Skeletal muscle cell (primary cell): ENCODE results near the gene ACY1.

Source experiments
- DNase-seq: peaks from one replicate; pipeline ENCODE4 v3.0.0-alpha.2; 2010; ENCODE audit warnings: low read depth
- H3K4me3 ChIP-seq: 2 replicates; pipeline ENCODE4 v1.5.1; 2011; ENCODE audit warnings: low read depth, mild to moderate bottlenecking, control low read depth, low read length, moderate library complexity

The ACY1 gene

DNA sequence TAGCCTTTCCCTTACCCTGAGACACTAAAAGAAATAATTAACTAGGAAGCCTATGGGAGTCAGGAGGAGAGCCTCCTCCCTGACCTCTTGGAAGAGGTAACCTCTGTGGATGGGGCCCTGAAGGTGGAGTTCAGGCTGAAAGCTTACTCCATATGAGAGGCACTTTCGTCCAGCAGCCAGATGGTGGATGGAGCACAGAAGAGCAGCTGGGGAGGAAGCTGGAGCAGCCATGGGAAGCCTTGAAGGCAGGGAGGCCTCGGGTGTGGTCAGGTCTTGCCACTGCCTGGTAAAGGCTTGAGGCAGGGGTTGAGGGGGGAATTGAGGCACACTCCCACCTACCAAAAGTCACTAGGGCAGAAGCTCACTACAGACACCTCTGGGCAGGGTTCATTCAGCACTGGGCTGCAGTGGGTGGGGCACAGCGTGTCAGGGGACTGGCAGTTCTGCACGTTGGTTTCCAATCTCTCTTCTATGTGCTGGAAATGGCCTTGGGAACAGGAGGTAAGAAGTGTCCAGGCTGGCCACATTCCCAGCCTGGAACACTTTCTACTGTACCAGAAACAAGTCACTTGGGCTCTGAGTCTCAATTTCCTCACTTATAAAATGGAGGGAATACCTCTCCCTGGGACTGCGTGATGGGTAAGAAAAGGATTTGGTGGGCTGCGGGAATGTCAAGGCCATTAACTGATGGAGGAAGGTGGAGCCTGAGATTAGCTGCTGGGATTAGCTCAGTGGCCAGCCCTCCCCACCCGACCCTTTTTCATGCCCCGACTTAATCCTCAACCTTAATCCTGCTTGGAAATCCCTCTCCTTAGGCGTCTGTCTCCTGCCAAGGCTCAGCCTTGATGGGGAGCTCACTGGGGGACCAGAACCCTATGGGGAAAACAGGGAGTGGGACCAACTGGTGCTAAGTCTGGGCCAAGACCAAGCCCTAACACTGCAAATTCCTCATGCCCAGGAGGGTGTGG, 21.4 kb upstream of the ACY1 start:
- no peak for DNase-seq
- no peak overlapping the region for H3K4me3 ChIP-seq

DNA sequence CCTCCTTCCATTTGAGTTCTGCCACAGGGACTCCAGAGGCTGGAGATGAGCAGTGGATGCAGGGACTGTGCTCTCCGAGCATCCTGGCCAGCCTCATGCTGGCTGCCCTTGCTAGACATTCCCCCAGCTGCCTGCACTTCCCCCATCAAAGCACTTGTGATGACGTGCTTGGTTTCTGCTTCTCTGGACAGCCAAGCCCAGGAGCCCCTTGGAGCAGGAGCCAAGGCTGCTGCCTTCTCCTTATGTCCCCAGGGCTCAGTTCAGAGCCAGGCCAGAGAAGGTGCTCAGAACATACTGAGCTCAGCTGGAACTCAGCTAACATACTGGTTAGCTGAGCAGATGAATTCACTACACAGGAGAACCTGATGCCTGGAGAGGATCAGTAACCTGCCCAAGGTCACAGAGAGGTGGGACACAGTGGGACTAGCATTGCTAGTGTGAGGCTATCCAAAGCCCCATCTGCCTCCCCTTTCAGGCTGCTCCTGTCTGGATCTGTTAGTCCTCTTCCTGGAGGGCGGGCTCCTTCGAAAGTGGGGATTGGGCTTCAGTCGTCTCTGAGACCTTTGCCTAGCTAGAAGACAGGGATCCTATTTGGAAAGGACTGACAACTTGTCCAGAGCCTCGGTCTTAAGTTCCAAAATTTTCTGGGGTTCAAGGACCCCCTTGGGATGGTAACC, 20.3 kb upstream of the ACY1 start:
- DNase-seq: no peak
- no peak overlapping the region for H3K4me3 ChIP-seq

DNA sequence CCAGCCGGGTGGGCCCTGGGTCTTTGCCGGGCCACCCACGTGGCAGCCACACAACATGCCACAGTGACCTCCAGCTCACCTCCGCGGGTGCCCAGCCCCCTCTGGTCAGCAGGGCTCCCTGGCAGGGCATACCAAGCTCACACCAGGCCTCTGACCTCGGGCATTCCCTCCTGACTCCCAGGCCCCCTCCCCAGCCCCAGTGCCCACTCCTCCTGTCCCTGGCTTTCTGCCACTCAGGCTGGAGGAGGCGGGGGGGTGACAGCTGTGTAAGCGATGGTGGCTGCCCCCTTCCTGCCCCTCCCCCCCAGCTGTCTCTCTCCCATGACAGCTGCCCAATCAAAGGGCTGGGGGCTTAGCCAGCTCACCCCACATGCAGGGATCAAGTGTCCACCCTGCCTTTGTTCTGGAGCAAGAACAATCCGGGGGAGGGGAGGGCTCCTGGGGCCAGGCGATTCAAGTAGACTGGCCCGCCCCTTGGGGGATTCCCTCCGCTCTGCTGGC, 19.3 kb upstream of the ACY1 start:
- DNase-seq: no peak
- H3K4me3 ChIP-seq: no peak overlapping the region

DNA sequence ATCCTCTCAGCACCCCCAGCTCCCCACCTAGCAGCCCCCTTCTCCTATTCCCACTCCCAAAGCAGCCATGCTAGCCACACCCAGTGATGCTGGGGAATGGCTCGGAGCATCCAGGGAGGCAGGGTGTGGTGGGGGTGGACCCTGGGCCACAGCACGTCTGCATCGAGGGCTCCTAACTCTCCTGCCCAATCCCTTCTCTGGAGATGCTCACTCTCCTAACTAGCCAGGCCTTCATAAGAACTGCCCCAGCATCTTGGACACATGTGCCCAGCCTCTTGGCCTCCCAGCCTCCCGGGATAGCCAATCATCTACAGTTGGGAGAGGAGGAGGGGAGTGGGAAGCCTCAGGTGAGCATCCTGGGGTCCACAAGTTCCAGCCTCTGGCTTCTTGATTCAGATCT, 18.8 kb upstream of the ACY1 start:
- no peak overlapping the region for H3K4me3 ChIP-seq
- no peak for DNase-seq

DNA sequence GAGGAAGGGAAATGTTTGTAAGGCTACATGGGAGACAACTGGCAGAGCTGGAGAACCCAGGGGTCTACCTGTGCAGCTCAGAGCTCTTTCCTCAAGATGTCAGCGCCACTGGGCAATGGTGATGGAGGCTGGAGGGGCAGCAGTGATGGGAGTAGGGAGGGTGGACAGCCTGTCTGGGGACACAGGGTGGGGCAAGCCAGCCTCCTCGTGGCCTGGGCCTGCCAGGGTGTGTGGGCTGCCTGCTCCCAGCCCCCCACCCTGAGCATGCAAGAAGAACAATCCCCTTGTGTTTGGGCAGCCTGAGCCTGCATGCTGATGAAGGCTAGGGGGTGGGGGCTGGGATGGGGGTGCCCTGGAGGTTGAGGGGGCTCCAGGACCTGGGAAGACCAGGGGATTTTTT, 17.3 kb upstream of the ACY1 start:
- peak overlapping the region; percentile 75 for H3K4me3 ChIP-seq
- no peak for DNase-seq

DNA sequence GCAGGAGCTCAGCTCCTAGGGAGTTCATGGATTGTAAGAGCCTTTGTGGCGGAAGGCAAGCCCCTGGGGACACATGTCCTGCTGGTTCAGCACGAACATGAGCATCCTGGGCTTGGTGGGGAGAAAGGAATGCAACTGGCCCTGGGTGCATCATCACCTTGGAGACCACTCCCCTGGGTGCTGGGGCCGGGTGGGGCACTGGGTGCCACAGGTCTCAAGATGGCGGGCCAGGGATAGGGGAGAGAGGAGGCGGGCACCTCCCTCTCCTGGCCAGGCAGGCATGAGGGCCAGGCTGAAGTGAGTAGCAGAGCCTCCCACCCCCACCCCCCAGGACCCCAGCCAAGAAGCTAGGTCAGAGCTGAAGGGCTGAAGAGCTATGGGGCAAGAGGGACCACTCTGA, 16.8 kb upstream of the ACY1 start:
- H3K4me3 ChIP-seq: peak overlapping the region; percentile 75
- DNase-seq: no peak

DNA sequence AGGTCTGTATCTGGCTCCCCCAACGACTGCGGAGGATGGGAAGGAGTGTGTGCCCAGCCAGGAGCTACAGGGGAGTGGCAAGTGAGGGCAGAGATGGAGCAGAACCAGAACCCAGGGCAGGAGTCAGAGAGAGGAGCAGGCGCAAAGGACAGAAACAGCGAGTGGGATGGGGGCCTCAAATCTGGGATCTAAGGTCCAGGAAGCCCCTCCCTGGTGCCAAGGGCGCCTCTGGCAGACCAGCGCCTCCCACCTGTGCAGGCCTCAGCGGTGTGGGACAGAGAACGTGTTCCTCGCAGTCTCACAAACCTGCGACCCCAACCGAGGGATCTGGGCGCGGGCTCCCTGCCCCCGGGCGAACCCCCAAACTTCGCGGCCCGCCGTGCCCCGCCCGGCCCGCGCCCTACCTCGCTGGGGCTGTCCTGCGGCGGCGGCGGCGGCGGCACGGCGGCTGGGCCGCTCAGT, 16.4 kb upstream of the ACY1 start:
- no peak for DNase-seq
- H3K4me3 ChIP-seq: peak overlapping the region; percentile 75

DNA sequence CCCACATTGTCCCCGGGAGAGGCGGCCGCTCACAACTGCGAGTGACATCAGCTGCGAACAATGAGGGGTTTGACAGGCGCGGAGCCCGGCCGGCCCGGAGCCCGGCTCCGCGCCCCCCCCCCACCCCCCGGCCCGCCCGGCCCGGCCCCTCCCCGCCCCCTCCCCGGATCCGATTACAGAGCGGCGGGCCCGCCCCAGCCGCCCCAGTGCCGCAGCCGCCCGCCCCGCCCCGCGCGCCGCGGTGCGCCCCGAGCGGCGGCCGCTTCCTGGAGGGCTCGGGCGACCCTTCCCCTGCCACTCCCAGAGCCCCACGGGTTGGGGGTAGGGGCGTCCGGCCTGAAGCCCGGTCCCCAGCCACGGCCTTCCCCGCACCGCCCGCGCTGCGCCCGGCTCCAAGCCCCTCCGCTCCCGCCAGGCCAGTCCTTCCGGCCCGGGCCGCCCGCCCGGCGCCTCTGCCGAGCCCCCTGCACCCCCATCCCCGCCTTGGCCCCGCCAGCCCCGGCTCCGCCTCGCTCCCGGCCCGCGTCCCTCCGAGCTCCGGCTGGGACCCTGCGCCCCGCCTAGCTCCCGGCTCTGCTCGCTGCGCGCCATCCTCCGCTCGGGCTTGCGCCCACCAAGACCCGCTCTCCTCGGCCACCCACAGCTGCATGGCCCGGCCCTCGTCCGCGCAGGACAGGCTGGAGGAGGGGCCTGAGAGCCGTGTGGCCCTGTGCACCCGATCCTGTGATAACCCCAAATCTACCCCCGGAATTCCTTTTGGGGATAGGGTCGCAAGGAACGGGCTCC, 15.8 kb upstream of the ACY1 start, which contains the start of gene PCBP4:
PCBP4 (minus strand) TSS at position 71 of the 786 bp plus-strand sequence. CDS start 6,214 bp downstream, outside the sequence.
- peak within 1 kb of the TSS; percentile 75 for H3K4me3 ChIP-seq
- DNase-seq: no peak

DNA sequence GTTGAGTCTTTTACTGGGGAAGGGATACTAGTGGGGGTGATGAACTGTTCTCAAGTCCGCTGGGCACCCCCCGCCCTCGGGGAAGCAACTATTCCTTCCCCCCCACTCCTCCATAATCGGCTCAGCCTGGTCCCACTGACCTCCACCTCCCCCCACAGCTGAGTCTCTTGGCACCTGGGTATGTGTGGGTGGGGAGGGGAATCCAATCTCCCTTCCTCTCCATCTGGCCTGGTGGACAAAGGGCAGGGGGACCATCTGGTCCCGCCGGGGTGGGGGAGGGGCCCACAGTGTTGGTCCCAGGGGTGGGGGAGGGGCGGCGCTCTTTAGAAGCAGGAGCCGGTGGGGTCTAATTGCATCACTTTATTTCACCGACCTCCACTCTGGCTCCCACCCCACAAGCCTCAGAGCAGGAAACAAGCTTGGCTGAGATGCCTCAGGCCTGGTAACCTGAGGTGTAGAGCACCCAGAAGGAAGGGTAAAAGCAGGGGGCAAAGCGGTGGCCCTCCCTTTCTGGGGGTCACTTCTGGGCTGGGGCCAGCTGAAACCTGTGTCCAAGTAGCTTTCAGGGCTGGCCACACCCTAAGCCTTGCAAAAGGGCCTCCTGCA, 15.1 kb upstream of the ACY1 start:
- no peak for DNase-seq
- peak overlapping the region; percentile 70 for H3K4me3 ChIP-seq

DNA sequence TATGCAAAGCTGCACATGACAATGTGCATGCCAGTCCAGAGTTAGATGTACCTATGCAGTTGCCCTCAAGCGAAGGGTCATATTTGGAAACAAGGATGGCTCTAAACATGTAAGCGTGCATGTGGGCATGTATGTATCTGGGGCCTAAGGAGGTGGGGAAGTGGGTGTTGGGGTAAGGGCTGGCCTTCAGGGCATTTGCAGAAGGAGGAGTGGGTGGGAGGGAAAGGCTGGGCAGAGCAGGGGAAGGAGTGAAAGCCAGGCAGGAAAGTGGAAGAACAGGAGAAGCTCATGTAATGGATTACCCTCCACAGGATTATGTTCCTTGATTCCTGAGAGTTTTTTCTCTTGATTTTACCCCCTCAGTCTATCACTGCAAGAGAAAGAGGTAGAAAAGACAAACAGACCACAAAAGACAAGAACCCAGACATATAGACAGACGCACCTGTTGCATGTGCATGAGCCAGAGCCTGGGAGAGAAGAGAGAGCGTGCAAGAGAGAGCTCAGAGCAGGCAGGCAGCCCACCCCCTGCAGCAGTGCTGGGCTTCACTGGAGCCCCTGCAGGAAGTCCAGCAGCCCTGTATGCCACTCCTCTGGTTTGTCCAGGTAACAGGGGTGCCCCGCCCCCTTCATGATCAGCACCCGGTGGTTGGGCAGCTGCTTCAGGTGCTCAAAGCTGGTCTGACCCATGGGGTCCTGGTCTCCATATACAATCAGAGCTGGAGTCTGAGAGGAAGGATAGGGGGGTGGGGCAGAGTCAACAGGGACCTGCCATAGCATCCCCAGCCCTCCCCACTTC, 14.3 kb upstream of the ACY1 start:
- no peak overlapping the region for H3K4me3 ChIP-seq

DNA sequence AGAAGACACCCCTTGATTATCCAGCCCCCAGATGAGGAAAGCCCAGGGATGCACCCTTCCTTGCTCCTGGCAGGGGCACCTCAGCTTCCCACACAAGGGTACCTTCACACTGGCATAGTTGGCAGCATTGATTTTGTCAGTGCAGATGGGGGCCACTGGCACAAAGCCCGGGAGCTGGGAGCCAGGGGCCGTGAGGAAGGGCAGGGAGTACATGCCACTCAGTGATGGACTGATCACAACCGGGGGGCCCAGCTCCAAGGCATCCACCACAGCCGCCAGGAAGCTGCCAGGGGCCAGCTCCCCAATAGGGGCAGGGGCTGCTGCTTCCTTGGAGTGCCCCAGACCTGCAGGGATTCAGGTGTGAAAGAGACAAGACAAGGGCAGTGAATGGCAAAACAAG, 13.5 kb upstream of the ACY1 start:
- DNase-seq: no peak
- H3K4me3 ChIP-seq: no peak overlapping the region

More for the DNA sequence above, 14.3 kb upstream of the ACY1 start:
- no peak for DNase-seq

DNA sequence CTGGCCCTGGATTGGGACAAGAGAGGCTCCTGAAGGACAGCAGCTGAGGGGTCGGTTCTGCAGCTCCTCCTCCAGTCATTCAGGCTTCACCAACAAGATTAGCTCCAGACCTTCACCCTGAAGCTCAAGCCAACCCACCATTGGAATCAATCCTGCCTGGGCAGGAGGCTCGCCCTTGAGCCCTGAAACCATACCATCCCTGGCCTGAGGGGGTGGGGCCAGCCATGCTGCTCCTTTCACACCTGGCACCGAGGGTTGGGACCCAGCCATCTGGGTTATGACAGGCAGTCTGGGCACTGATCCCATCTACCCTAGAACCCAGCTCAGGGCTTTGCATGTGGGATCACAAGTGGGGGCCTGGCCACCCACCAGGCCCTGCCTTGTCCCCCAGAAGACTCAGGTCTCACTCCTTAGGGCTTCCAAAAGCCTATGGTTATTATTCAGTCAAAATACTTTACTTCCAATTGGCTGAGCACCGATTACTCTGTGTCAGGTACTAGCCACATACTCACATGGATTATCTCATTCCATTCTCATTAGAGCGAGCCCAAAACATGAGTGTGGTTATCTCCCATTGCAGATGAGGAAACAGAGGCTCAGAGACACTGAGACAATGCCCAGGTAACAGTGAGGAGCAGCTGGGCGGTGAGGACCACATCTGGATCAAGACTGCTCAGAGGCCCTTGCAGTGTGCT, 12.6 kb upstream of the ACY1 start:
- no peak for DNase-seq

DNA sequence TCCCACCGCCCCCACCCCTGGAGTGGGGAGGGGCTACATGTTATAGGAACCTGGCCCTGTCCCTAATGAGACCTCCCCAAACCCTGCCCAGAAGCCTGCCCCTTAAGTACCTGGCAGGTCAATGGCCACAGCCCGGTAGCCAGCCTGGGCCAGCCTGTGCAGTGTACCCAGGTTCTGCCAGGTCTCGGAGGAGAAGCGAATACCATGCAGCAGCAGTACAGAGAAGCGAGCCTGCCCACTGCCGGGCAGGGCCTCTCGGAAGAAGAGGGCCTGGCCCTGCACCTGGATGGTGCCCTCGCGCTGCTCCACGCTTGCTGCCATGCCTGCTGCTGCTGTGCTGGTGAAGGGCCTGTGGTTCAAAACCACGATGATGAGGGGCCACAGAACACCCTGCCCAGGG, 12.0 kb upstream of the ACY1 start:
- DNase-seq: no peak
- H3K4me3 ChIP-seq: no peak overlapping the region

More for the DNA sequence above, 12.6 kb upstream of the ACY1 start:
- H3K4me3 ChIP-seq: no peak overlapping the region

DNA sequence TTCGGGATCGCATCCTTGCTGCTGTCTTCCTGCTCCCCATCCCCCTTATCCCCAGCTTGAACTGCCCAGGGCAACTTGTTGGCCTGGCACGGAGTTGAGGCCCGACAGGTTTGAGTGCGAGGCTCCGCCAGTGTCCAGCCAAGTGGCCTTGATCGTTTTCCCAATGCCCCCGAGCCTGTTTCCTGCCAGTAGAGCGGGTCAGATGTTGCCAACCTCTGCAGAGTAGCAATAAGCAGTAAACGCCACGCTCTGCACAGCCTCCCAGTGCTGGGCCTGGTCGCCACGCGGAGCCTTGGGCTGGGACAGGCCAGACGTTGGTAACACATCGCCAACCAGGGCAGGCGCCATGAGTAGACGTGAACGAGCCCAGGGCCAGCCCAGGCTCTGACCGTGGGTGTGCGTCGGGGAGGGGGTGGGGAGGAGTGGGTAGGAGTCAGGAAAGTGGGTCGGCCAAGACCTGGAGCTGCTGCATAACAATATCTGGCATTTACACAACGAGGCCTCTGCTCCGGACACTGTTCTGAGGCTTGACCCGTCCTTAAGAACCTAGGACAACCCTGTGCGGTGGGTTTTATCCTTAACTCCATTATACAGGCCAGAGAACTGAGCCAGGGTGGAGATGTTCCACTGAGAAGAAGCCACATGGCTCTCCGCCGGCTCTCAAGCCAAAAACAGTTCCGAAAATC, 8.9 kb upstream of the ACY1 start:
- no peak for DNase-seq
- H3K4me3 ChIP-seq: peak overlapping the region; percentile 86

DNA sequence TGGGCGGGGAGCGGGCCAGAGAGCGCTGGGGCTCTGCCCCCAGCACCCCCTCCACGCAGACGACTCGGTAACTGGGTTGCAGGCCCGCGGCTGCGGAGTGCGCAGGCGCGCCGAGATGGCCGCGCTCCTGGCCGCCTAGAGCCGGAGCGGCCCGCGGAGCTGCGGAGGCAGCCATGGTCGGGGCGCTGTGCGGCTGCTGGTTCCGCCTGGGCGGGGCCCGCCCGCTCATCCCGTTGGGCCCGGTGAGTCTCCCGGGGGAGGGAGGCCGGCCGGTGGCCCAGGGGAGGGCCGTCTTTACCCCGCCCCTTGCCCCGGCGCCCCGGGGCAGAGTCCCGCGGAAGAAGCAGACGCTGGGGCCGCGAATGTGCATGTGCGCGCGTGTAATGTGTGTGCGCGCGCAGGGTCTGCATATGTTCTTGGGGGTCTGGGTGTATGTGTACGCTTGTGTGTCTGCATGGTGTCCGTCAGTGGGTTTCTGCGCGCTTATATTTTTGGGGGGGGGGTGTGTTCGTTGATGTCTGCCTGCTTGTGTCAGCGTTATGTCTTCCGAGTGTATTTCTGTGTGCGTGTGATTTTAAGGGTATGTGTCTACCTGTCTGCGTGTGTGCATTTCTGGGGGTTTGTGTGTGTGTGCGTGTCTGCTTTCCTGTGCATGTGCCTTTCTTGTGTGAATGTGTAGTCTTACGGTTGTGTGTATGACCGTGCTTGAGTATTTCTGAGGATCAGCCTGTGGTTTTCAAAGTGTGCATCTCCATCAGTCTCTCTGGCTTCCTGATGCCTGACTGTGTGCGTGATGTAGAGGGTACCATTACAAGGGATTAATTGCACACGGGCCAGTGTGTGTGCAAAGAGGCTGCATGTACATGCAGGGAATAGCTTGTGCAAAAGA, 8.1 kb upstream of the ACY1 start, which contains the start of gene ABHD14A:
ABHD14A (plus strand) TSS at position 102 of the 889 bp plus-strand sequence; CDS start at position 174, 72 bp downstream.
- H3K4me3 ChIP-seq: peak within 1 kb of the TSS; percentile 86
- no peak for DNase-seq

DNA sequence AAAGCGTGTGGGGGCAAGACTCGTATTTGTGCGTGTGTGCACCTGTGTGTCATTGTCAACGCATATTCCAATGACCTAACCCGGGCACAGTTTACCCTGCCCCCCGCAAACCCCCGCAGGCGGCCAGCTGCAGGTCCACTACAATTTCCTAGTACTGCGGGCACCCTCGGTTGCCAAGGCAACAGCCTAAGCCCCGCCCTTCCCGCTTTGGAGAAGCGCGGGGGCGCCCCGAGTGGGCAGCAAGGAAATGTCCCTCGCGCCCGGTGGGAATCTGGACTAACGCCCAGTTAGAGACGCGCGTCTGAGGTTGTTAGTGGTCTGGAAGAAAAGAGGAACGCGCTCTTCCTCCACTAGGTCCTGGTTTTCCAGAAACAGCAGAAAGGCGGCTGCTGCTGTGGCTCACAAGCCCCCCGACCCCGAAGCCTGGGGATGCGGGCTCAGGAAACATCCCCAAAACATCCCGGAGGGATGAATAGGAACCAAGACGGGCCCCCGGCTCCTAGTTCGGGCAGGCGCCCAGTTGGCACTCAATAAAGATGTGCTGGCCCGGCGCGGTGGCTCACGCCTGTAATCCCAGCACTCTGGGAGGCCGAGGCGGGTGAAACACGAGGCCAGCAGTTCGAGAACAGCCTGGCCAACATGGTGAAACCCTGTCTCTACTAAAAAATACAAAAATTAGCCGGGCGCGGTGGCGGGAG, 7.3 kb upstream of the ACY1 start:
- H3K4me3 ChIP-seq: peak overlapping the region; percentile 86

More for the DNA sequence above, 7.3 kb upstream of the ACY1 start:
- DNase-seq: no peak
